GM12878 (cell line): Measurements from ENCODE around the gene RBPJ. TPM values are rescaled to one million over a fixed set of nuclear protein-coding genes. Genes with fewer than 3 reads are reported as not detected.

Source experiments
- ATAC-seq: fragments of 200-7000 bp; cut with Tn5 transposase; 3 replicates; pipeline ENCODE4 v1.9.1; 2020; ENCODE audit warnings: mild to moderate bottlenecking, moderate library complexity
- BruUV-seq: library from RNA; stranded (reverse); fragments of 400-500 nt; replicated peaks from 2 replicates; lab custom pipeline; 2021; lab: Mats Ljungman, UMichigan
- CTCF ChIA-PET: fragments of 300-600 bp; sonication (Branson Sonifier 250); formaldehyde crosslinking; extraction: SDS; loops from one replicate; lab custom pipeline; 2021; ENCODE audit warnings: inconsistent platforms; lab: Yijun Ruan, JAX
- POLR2A ChIA-PET: fragments of 350-600 bp; formaldehyde crosslinking; extraction: SDS; loops from one replicate; lab custom pipeline; 2021; ENCODE audit warnings: inconsistent platforms; lab: Charles Lee
- RAD21 ChIA-PET: fragments of 300-600 bp; sonication (Branson Sonifier 250); formaldehyde crosslinking; loops from one replicate; lab custom pipeline; 2023; ENCODE audit warnings: antibody characterized with exemption; ENCODE audit not compliant: unreplicated experiment; lab: Charles Lee
- SMC1A ChIA-PET: fragments of 300-600 bp; sonication (Branson Sonifier 250); formaldehyde crosslinking; loops from one replicate; lab custom pipeline; 2023; ENCODE audit not compliant: unreplicated experiment, uncharacterized antibody; lab: Charles Lee
- DNase-seq: peaks from one replicate; pipeline ENCODE4 v3.0.0-alpha.2; 2011; ENCODE audit warnings: low read depth, low spot score
- FAIRE-seq: peaks from 3 replicates; lab custom pipeline; 2011; peaks lifted over from hg19 to GRCh38; lab: Jason Lieb, UNC
- H2AFZ ChIP-seq: 2 replicates; pipeline ENCODE4 v1.6.0; 2011; ENCODE audit warnings: low read depth, low read length, control low read depth; ENCODE audit not compliant: control insufficient read depth
- H3K27ac ChIP-seq: 2 replicates; pipeline ENCODE4 v1.5.1; 2011; ENCODE audit warnings: control low read depth; ENCODE audit not compliant: control insufficient read depth, insufficient read depth
- H3K27me3 ChIP-seq, 2 experiments: replicated peaks in 1 of 2; 2 replicates each; pipeline versions ENCODE4 v1.6.0 to v1.6.1; 2011; ENCODE audit warnings: low read length in 1 of 2; ENCODE audit not compliant: control insufficient read depth in 2 of 2, insufficient read depth in 2 of 2
- H3K36me3 ChIP-seq, 2 experiments: 2 replicates each; pipeline ENCODE4 v1.5.1; 2011; ENCODE audit warnings: low read length in 1 of 2; ENCODE audit not compliant: control insufficient read depth in 2 of 2, insufficient read depth in 2 of 2
- H3K4me1 ChIP-seq: 2 replicates; pipeline ENCODE4 v1.6.1; 2011; ENCODE audit warnings: mild to moderate bottlenecking, low read length, moderate library complexity, mixed read lengths; ENCODE audit not compliant: control insufficient read depth, insufficient read depth
- H3K4me2 ChIP-seq: 2 replicates; pipeline ENCODE4 v1.6.0; 2011; ENCODE audit warnings: control low read depth; ENCODE audit not compliant: control insufficient read depth, insufficient read depth
- H3K4me3 ChIP-seq: fragments of 200-600 bp; sonication (generic); 2 replicates; pipeline ENCODE4 v1.5.1; 2016
- H3K79me2 ChIP-seq: 2 replicates; pipeline ENCODE4 v1.6.0; 2011; ENCODE audit warnings: low read length; ENCODE audit not compliant: control insufficient read depth, insufficient read depth
- H3K9ac ChIP-seq: 2 replicates; pipeline ENCODE4 v1.8.0; 2011; ENCODE audit warnings: low read length, control low read depth, mixed read lengths; ENCODE audit not compliant: control insufficient read depth, insufficient read depth
- H3K9me3 ChIP-seq: replicated peaks from 3 replicates; pipeline ENCODE4 v1.5.1; 2011; ENCODE audit warnings: mild to moderate bottlenecking, low read length; ENCODE audit not compliant: control insufficient read depth, insufficient read depth
- H4K20me1 ChIP-seq: 2 replicates; pipeline ENCODE4 v1.6.0; 2011; ENCODE audit not compliant: control insufficient read depth, insufficient read depth
- CHD4 ChIP-seq: fragments of 200-600 bp; sonication (generic); IDR thresholded peaks from 2 replicates; pipeline ENCODE4 v1.6.1; 2016; ENCODE audit warnings: mild to moderate bottlenecking
- E2F8 ChIP-seq: fragments of 450-650 bp; IDR thresholded peaks from 2 replicates; pipeline ENCODE4 v1.6.1; 2018; ENCODE audit warnings: mild to moderate bottlenecking, low read depth, moderate library complexity; ENCODE audit not compliant: partially characterized antibody
- MAX ChIP-seq: IDR thresholded peaks from 2 replicates; pipeline ENCODE4 v1.6.1; 2012; ENCODE audit warnings: low read depth, low read length, improper control_type of control experiment
- MYC ChIP-seq: IDR thresholded peaks from 2 replicates; pipeline ENCODE4 v1.6.1; 2011; ENCODE audit warnings: mild to moderate bottlenecking, low read length, moderate library complexity, inconsistent platforms; ENCODE audit not compliant: insufficient read depth, insufficient replicate concordance, insufficient read length, severe bottlenecking
- POLR2AphosphoS2 ChIP-seq: IDR thresholded peaks from 2 replicates; pipeline ENCODE4 v1.6.1; 2011; ENCODE audit warnings: low read depth, mild to moderate bottlenecking, low read length, improper control_type of control experiment, moderate library complexity
- SMARCA5 ChIP-seq: fragments of 450-650 bp; IDR thresholded peaks from 2 replicates; pipeline ENCODE4 v1.6.1; 2017; ENCODE audit warnings: mild to moderate bottlenecking
- ZBTB33 ChIP-seq: fragments of 450-650 bp; IDR thresholded peaks from 2 replicates; pipeline ENCODE4 v1.6.1; 2017; ENCODE audit warnings: mild to moderate bottlenecking
- WGBS: methylation state at CpG from one replicate; pipeline ENCODE4 v1.1.6; 2016; ENCODE audit warnings: low lambda C conversion rate; ENCODE audit not compliant: insufficient replicate concordance, insufficient coverage; ENCODE audit errors: missing lambda C conversion rate; 5-methylcytosine and 5-hydroxymethylcytosine counted together
- in situ Hi-C: fragments of 300-500 bp; cut with MboI; formaldehyde crosslinking; loops from 9 replicates; pipeline ENCODE4 v1.14.3; 2018; ENCODE audit warnings: mixed read lengths
- intact Hi-C: fragments of 100-400 bp; cut with micrococcal nuclease; formaldehyde crosslinking; loops from one replicate; pipeline ENCODE4 v1.14.2; 2022; ENCODE audit not compliant: unreplicated experiment
- polyA plus RNA-seq, 11 experiments: library from polyadenylated mRNA; depleted of rRNA in 4 of 11; unstranded in 6 of 11; stranded (reverse) in 5 of 11; fragments of >200 nt; fragmentation: Nextera tagmentation in 4 of 11; fragmentation: Illumina TruSeq in 1 of 11; extraction: Ambion mirVana in 4 of 11; extraction: Trizol in 1 of 11; gene quantifications; 1 replicate in 1 of 11; 2 replicates in 10 of 11; pipeline versions ENCODE4 v1.2.1 to v1.2.3, GENCODE V29; 2011 to 2016; ENCODE audit warnings: inconsistent platforms in 2 of 11, missing spikeins in 2 of 11, low read depth in 1 of 11
- total RNA-seq, 4 experiments: library from RNA; depleted of rRNA in 3 of 4; stranded (reverse); fragments of >200 nt in 3 of 4; fragmentation: Illumina TruSeq in 1 of 4; extraction: Trizol in 1 of 4; gene quantifications; 2 replicates each; pipeline versions ENCODE4 v1.2.1 to v1.2.3, GENCODE V29; 2013 to 2021

The RBPJ gene
- total and polyA plus RNA-seq, 10 of the 15 experiments (the other 5 are each of a cell fraction or from before 2014, with no cell fraction given) = 24.5 to 87.6 (median 41.6) TPM

GRCh38 chr4:26367811-26368210 lies 47.0 kb downstream of the RBPJ start:
- Histone ChIP-seq H3K9me3 (no peaks in the 10 kb centered on the region), H3K4me1 (peaks cover 12% of the 10 kb centered on the region), H3K27me3 (no peaks in the 10 kb centered on the region), H4K20me1 (peaks cover 3% of the 10 kb centered on the region; the same call in 1 of the 2 replicates), H3K9ac (no peak overlapping the region), H2AFZ (no peak overlapping the region), H3K4me2 (no peak overlapping the region), H3K27ac (no peak overlapping the region), H3K79me2 (peaks cover 3% of the 10 kb centered on the region), H3K4me3 (no peak overlapping the region), H3K36me3 (no peaks in the 10 kb centered on the region; a peak in 1 of 4 replicates)
- no peak for ATAC-seq
- ChIA-PET POLR2A (no interaction called here), SMC1A (no interaction called here), RAD21 (no interaction called here), CTCF (no interaction called here)
- 40% methylated on average over 1 of the region's 1 CpG for WGBS
- intact Hi-C loops (no loop called here), in situ Hi-C loops (no loop called here)
- FAIRE-seq = no peak
- TF ChIP-seq ZBTB33 = no peak
- no peak for TF ChIP-seq POLR2AphosphoS2
- TF ChIP-seq E2F8 = no peak
- TF ChIP-seq MYC = no peak
- TF ChIP-seq MAX = no peak
- no peak for TF ChIP-seq CHD4
- no peak for TF ChIP-seq SMARCA5
- no peak for DNase-seq
- no TSS peak for BruUV-seq
